GM12878 (cell line): Measurements from ENCODE around the gene UBE2J2. TPM values are rescaled to one million over a fixed set of nuclear protein-coding genes. Genes with fewer than 3 reads are reported as not detected.

Experiments
- ATAC-seq: fragments of 200-7000 bp; cut with Tn5 transposase; 3 replicates; pipeline ENCODE4 v1.9.1; 2020; ENCODE audit warnings: mild to moderate bottlenecking, moderate library complexity
- BruUV-seq: library from RNA; stranded (reverse); fragments of 400-500 nt; replicated peaks from 2 replicates; lab custom pipeline; 2021; lab: Mats Ljungman, UMichigan
- CTCF ChIA-PET: fragments of 300-600 bp; sonication (Branson Sonifier 250); formaldehyde crosslinking; extraction: SDS; loops from one replicate; lab custom pipeline; 2021; ENCODE audit warnings: inconsistent platforms; lab: Yijun Ruan, JAX
- POLR2A ChIA-PET: fragments of 350-600 bp; formaldehyde crosslinking; extraction: SDS; loops from one replicate; lab custom pipeline; 2021; ENCODE audit warnings: inconsistent platforms; lab: Charles Lee
- RAD21 ChIA-PET: fragments of 300-600 bp; sonication (Branson Sonifier 250); formaldehyde crosslinking; loops from one replicate; lab custom pipeline; 2023; ENCODE audit warnings: antibody characterized with exemption; ENCODE audit not compliant: unreplicated experiment; lab: Charles Lee
- SMC1A ChIA-PET: fragments of 300-600 bp; sonication (Branson Sonifier 250); formaldehyde crosslinking; loops from one replicate; lab custom pipeline; 2023; ENCODE audit not compliant: unreplicated experiment, uncharacterized antibody; lab: Charles Lee
- DNase-seq: peaks from one replicate; pipeline ENCODE4 v3.0.0-alpha.2; 2011; ENCODE audit warnings: low read depth, low spot score
- FAIRE-seq: peaks from 3 replicates; lab custom pipeline; 2011; peaks lifted over from hg19 to GRCh38; lab: Jason Lieb, UNC
- H2AFZ ChIP-seq: 2 replicates; pipeline ENCODE4 v1.6.0; 2011; ENCODE audit warnings: low read depth, low read length, control low read depth; ENCODE audit not compliant: control insufficient read depth
- H3K27ac ChIP-seq: 2 replicates; pipeline ENCODE4 v1.5.1; 2011; ENCODE audit warnings: control low read depth; ENCODE audit not compliant: control insufficient read depth, insufficient read depth
- H3K27me3 ChIP-seq, 2 experiments: replicated peaks in 1 of 2; 2 replicates each; pipeline versions ENCODE4 v1.6.0 to v1.6.1; 2011; ENCODE audit warnings: low read length in 1 of 2; ENCODE audit not compliant: control insufficient read depth in 2 of 2, insufficient read depth in 2 of 2
- H3K36me3 ChIP-seq, 2 experiments: 2 replicates each; pipeline ENCODE4 v1.5.1; 2011; ENCODE audit warnings: low read length in 1 of 2; ENCODE audit not compliant: control insufficient read depth in 2 of 2, insufficient read depth in 2 of 2
- H3K4me1 ChIP-seq: 2 replicates; pipeline ENCODE4 v1.6.1; 2011; ENCODE audit warnings: mild to moderate bottlenecking, low read length, moderate library complexity, mixed read lengths; ENCODE audit not compliant: control insufficient read depth, insufficient read depth
- H3K4me2 ChIP-seq: 2 replicates; pipeline ENCODE4 v1.6.0; 2011; ENCODE audit warnings: control low read depth; ENCODE audit not compliant: control insufficient read depth, insufficient read depth
- H3K4me3 ChIP-seq: fragments of 200-600 bp; sonication (generic); 2 replicates; pipeline ENCODE4 v1.5.1; 2016
- H3K79me2 ChIP-seq: 2 replicates; pipeline ENCODE4 v1.6.0; 2011; ENCODE audit warnings: low read length; ENCODE audit not compliant: control insufficient read depth, insufficient read depth
- H3K9ac ChIP-seq: 2 replicates; pipeline ENCODE4 v1.8.0; 2011; ENCODE audit warnings: low read length, control low read depth, mixed read lengths; ENCODE audit not compliant: control insufficient read depth, insufficient read depth
- H3K9me3 ChIP-seq: replicated peaks from 3 replicates; pipeline ENCODE4 v1.5.1; 2011; ENCODE audit warnings: mild to moderate bottlenecking, low read length; ENCODE audit not compliant: control insufficient read depth, insufficient read depth
- H4K20me1 ChIP-seq: 2 replicates; pipeline ENCODE4 v1.6.0; 2011; ENCODE audit not compliant: control insufficient read depth, insufficient read depth
- BMI1 ChIP-seq: fragments of 450-650 bp; IDR thresholded peaks from 2 replicates; pipeline ENCODE4 v1.6.1; 2016; ENCODE audit warnings: mild to moderate bottlenecking, moderate library complexity, borderline replicate concordance
- CHD4 ChIP-seq: fragments of 200-600 bp; sonication (generic); IDR thresholded peaks from 2 replicates; pipeline ENCODE4 v1.6.1; 2016; ENCODE audit warnings: mild to moderate bottlenecking
- NRF1 ChIP-seq: conservative IDR thresholded peaks from 2 replicates; pipeline ENCODE4 v1.6.1; 2011; ENCODE audit warnings: mild to moderate bottlenecking, low read depth, low read length, improper control_type of control experiment
- POLR2AphosphoS2 ChIP-seq: IDR thresholded peaks from 2 replicates; pipeline ENCODE4 v1.6.1; 2011; ENCODE audit warnings: low read depth, mild to moderate bottlenecking, low read length, improper control_type of control experiment, moderate library complexity
- SIN3A ChIP-seq: IDR thresholded peaks from 2 replicates; pipeline ENCODE4 v1.6.1; 2012; ENCODE audit warnings: low read depth, low read length, improper control_type of control experiment
- SPI1 ChIP-seq: IDR thresholded peaks from 2 replicates; pipeline ENCODE4 v1.6.1; 2011; ENCODE audit warnings: low read depth, mild to moderate bottlenecking, low read length, moderate library complexity, borderline replicate concordance; ENCODE audit not compliant: insufficient read depth
- WGBS: methylation state at CpG from one replicate; pipeline ENCODE4 v1.1.6; 2016; ENCODE audit warnings: low lambda C conversion rate; ENCODE audit not compliant: insufficient replicate concordance, insufficient coverage; ENCODE audit errors: missing lambda C conversion rate; 5-methylcytosine and 5-hydroxymethylcytosine counted together
- in situ Hi-C: fragments of 300-500 bp; cut with MboI; formaldehyde crosslinking; loops from 9 replicates; pipeline ENCODE4 v1.14.3; 2018; ENCODE audit warnings: mixed read lengths
- intact Hi-C: fragments of 100-400 bp; cut with micrococcal nuclease; formaldehyde crosslinking; loops from one replicate; pipeline ENCODE4 v1.14.2; 2022; ENCODE audit not compliant: unreplicated experiment
- polyA plus RNA-seq, 11 experiments: library from polyadenylated mRNA; depleted of rRNA in 4 of 11; unstranded in 6 of 11; stranded (reverse) in 5 of 11; fragments of >200 nt; fragmentation: Nextera tagmentation in 4 of 11; fragmentation: Illumina TruSeq in 1 of 11; extraction: Ambion mirVana in 4 of 11; extraction: Trizol in 1 of 11; gene quantifications; 1 replicate in 1 of 11; 2 replicates in 10 of 11; pipeline versions ENCODE4 v1.2.1 to v1.2.3, GENCODE V29; 2011 to 2016; ENCODE audit warnings: inconsistent platforms in 2 of 11, missing spikeins in 2 of 11, low read depth in 1 of 11
- total RNA-seq, 4 experiments: library from RNA; depleted of rRNA in 3 of 4; stranded (reverse); fragments of >200 nt in 3 of 4; fragmentation: Illumina TruSeq in 1 of 4; extraction: Trizol in 1 of 4; gene quantifications; 2 replicates each; pipeline versions ENCODE4 v1.2.1 to v1.2.3, GENCODE V29; 2013 to 2021
- TF ChIP-seq, protein P1 (sequence below): fragments of 450-650 bp; IDR thresholded peaks from 2 replicates; pipeline ENCODE4 v1.6.1; 2017; ENCODE audit warnings: mild to moderate bottlenecking, moderate library complexity
- TF ChIP-seq, protein P2 (sequence below): IDR thresholded peaks from 2 replicates; pipeline ENCODE4 v1.6.1; 2012; ENCODE audit warnings: low read depth, low read length, improper control_type of control experiment

The UBE2J2 gene
- total and polyA plus RNA-seq, 10 of the 15 experiments (the other 5 are each of a cell fraction or from before 2014, with no cell fraction given) = 0.72 to 70.5 (median 49.2) TPM

DNA sequence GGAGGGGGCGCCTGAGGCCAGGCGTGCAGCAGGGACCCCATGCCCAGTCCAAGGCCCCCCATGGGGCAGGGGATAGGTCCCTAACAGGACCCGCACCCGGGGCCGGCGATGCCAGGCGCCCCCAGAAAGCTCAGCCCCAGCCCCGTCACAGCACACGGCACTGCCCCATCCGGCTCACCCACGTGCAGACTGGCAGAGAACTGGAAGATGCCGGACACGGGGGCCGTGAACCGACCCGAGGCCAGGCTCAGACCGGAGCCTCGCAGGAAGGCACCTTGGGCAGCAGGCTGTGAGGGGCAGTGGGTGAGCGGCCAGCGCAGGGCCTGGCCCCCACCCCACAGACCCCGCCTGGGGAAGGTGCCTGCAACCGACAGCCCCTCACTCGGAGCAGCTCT, 30.4 kb downstream of the UBE2J2 start:
- CTCF ChIA-PET = no interaction called here
- Histone ChIP-seq H3K4me1 (no peaks in the 10 kb centered on the region), H3K9ac (no peak overlapping the region), H3K9me3 (no peaks in the 10 kb centered on the region), H3K79me2 (no peaks in the 10 kb centered on the region), H3K27me3 (peaks cover 1 to 5% of the 10 kb centered on the region in 2 experiments; a peak in 3 of 4 replicates), H2AFZ (no peak overlapping the region), H3K4me2 (no peak overlapping the region), H3K4me3 (no peak overlapping the region), H3K27ac (no peak overlapping the region), H3K36me3 (no peaks in the 10 kb centered on the region), H4K20me1 (no peaks in the 10 kb centered on the region)
- FAIRE-seq (no peak), DNase-seq (no peak), ATAC-seq (no peak)
- intact Hi-C loops (no loop called here), in situ Hi-C loops (no loop called here)
- 62% methylated on average over 22 of the region's 23 CpGs for WGBS
- no TSS peak for BruUV-seq
- SMC1A ChIA-PET = no interaction called here
- POLR2A ChIA-PET = no interaction called here
- TF ChIP-seq BMI1 (no peak), SPI1 (no peak), CHD4 (no peak), NRF1 (no peak), SIN3A (no peak), POLR2AphosphoS2 (no peak)
- TF ChIP-seq, protein P1, sequence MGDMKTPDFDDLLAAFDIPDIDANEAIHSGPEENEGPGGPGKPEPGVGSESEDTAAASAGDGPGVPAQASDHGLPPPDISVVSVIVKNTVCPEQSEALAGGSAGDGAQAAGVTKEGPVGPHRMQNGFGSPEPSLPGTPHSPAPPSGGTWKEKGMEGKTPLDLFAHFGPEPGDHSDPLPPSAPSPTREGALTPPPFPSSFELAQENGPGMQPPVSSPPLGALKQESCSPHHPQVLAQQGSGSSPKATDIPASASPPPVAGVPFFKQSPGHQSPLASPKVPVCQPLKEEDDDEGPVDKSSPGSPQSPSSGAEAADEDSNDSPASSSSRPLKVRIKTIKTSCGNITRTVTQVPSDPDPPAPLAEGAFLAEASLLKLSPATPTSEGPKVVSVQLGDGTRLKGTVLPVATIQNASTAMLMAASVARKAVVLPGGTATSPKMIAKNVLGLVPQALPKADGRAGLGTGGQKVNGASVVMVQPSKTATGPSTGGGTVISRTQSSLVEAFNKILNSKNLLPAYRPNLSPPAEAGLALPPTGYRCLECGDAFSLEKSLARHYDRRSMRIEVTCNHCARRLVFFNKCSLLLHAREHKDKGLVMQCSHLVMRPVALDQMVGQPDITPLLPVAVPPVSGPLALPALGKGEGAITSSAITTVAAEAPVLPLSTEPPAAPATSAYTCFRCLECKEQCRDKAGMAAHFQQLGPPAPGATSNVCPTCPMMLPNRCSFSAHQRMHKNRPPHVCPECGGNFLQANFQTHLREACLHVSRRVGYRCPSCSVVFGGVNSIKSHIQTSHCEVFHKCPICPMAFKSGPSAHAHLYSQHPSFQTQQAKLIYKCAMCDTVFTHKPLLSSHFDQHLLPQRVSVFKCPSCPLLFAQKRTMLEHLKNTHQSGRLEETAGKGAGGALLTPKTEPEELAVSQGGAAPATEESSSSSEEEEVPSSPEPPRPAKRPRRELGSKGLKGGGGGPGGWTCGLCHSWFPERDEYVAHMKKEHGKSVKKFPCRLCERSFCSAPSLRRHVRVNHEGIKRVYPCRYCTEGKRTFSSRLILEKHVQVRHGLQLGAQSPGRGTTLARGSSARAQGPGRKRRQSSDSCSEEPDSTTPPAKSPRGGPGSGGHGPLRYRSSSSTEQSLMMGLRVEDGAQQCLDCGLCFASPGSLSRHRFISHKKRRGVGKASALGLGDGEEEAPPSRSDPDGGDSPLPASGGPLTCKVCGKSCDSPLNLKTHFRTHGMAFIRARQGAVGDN = no peak
- TF ChIP-seq, protein P2, sequence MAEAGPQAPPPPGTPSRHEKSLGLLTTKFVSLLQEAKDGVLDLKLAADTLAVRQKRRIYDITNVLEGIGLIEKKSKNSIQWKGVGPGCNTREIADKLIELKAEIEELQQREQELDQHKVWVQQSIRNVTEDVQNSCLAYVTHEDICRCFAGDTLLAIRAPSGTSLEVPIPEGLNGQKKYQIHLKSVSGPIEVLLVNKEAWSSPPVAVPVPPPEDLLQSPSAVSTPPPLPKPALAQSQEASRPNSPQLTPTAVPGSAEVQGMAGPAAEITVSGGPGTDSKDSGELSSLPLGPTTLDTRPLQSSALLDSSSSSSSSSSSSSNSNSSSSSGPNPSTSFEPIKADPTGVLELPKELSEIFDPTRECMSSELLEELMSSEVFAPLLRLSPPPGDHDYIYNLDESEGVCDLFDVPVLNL = no peak
- RAD21 ChIA-PET = no interaction called here
